T-helper 17 cell (primary cell): ENCODE measurements around the gene IGLL5. TPM values are rescaled to one million over a fixed set of nuclear protein-coding genes. Genes with fewer than 3 reads are reported as not detected.
A peak's percentile ranks its signal among the peaks of the same experiment; 100 is the strongest.
"Not testable (repeated sequence)": the region's sequence is repeated elsewhere in the genome, so short reads cannot be mapped to it uniquely, and the experiment has no call there.

ENCODE experiments used
- ATAC-seq: fragments of 150-1000 bp; cut with Tn5 transposase; 2 replicates; pipeline ENCODE4 v1.10.0; 2021; ENCODE audit warnings: mild to moderate bottlenecking, moderate library complexity
- DNase-seq, 3 donors: peaks; one replicate each; pipeline versions ENCODE4 v3.0.0 to v3.0.0-alpha.2; 2020 to 2021
- H3K9me3 ChIP-seq: one replicate; pipeline ENCODE4 v1.7.0; 2013; ENCODE audit warnings: low read length, mild to moderate bottlenecking; ENCODE audit not compliant: control insufficient read depth, poor library complexity, severe bottlenecking
- H3K27ac Mint-ChIP-seq: one replicate; pipeline ENCODE4 v1.8.0; 2022; ENCODE audit warnings: mild to moderate bottlenecking, moderate library complexity, mixed read lengths
- H3K27me3 Mint-ChIP-seq: one replicate; pipeline ENCODE4 v1.8.0; 2022; ENCODE audit warnings: mixed read lengths
- H3K36me3 Mint-ChIP-seq: one replicate; pipeline ENCODE4 v1.8.0; 2022; ENCODE audit warnings: low read depth, mixed read lengths
- H3K4me1 Mint-ChIP-seq: one replicate; pipeline ENCODE4 v1.8.0; 2022; ENCODE audit warnings: mild to moderate bottlenecking, mixed read lengths
- H3K4me3 Mint-ChIP-seq: one replicate; pipeline ENCODE4 v1.8.0; 2022; ENCODE audit warnings: mild to moderate bottlenecking, moderate library complexity, mixed read lengths
- total RNA-seq, 4 donors: library from RNA in 2 of 4; stranded (reverse) in 2 of 4; gene quantifications; one replicate each; pipeline ENCODE4 v1.2.3 and lab custom pipeline; 2022 to 2026

Gene IGLL5
- total RNA-seq, 2 donors from 2014 or later: 1.9 TPM; not detected in 1

DNA sequence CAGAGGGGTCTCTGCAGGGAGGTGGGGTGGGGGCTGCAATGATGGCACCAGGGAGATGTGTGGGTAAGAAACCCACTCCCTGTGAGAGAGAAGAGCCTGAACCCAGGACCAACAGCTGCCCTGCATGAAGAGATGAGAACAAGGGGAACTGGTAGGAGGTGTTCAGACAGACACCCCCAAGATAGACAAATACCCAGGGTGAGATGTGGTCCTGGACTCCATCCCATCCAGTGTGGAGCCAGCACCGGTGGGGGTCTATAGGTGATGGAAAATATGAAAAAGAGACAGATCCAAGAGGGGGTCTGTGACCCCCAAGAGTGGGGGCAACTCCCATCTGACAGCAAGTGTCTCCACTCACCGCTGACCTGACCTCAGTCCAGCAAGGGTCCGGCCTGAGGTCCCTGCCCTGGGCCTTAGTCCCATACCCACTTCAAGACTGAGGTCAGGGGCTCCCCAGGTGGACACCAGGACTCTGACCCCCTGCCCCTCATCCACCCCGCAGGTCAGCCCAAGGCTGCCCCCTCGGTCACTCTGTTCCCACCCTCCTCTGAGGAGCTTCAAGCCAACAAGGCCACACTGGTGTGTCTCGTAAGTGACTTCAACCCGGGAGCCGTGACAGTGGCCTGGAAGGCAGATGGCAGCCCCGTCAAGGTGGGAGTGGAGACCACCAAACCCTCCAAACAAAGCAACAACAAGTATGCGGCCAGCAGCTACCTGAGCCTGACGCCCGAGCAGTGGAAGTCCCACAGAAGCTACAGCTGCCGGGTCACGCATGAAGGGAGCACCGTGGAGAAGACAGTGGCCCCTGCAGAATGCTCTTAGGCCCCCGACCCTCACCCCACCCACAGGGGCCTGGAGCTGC lies 34.7 kb downstream of the IGLL5 start:
- H3K27me3 Mint-ChIP-seq, H3K27ac Mint-ChIP-seq, ATAC-seq, H3K36me3 Mint-ChIP-seq, DNase-seq, H3K9me3 ChIP-seq: not testable (repeated sequence)
- peak overlapping the region; percentile 45 for H3K4me3 Mint-ChIP-seq
- peaks cover 18% of the 10 kb centered on the region for H3K4me1 Mint-ChIP-seq

DNA sequence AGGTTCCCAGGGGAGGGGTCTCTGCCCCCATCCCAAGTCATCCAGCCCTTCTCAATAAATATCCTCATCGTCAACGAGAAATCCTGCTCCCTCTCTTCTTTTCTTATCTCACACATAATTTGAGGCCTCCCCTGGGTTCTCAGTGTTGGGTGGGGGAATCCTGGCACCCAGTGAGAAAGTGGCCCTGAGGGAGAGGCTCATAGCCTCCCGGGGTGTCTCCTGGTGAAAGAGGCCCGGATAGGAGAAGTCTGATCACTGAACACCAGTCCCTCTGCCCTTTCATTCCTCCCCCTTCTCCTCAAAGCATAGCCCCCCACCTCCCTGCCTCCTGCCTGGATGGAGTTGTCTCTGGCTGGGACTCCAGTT lies 35.3 kb downstream of the IGLL5 start:
- no peak overlapping the region for H3K27ac Mint-ChIP-seq
- H3K4me1 Mint-ChIP-seq: peaks cover 18% of the 10 kb centered on the region
- peaks cover 4% of the 10 kb centered on the region for H3K27me3 Mint-ChIP-seq
- no peak for DNase-seq
- ATAC-seq: no peak
- H3K36me3 Mint-ChIP-seq: no peaks in the 10 kb centered on the region
- no peaks in the 10 kb centered on the region for H3K9me3 ChIP-seq
- H3K4me3 Mint-ChIP-seq: no peak overlapping the region

DNA sequence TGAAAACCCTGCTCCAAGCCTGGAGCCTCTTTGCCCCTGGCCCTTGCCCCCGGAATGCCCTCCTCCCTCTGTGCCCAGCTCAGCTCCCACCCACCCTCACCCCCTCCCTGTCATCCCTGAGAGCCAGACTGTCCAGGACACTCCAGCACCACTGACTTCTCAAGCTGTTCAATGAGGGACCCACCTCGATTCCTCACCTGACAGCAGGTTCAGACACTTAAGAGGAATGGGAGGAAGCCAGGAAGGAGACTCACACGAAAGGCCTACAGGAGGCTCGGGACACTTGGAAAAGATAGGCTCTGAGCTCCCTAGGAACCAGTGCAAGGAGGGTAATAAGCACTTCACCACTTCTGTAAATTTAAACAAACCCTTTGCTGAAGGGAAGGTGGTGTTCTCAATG lies 35.8 kb downstream of the IGLL5 start:
- Mint-ChIP-seq H3K4me1 (peaks cover 20% of the 10 kb centered on the region), H3K27me3 (peaks cover 4% of the 10 kb centered on the region), H3K36me3 (no peaks in the 10 kb centered on the region), H3K27ac (no peak overlapping the region), H3K4me3 (no peak overlapping the region)
- ATAC-seq (no peak), DNase-seq (no peak)
- no peaks in the 10 kb centered on the region for H3K9me3 ChIP-seq

GRCh38 chr22:22923930-22924329 lies 36.3 kb downstream of the IGLL5 start:
- peaks cover 4% of the 10 kb centered on the region for H3K27me3 Mint-ChIP-seq
- H3K4me1 Mint-ChIP-seq: peaks cover 25% of the 10 kb centered on the region
- no peaks in the 10 kb centered on the region for H3K36me3 Mint-ChIP-seq
- H3K9me3 ChIP-seq: no peaks in the 10 kb centered on the region
- DNase-seq (no peak), ATAC-seq (no peak)
- H3K4me3 Mint-ChIP-seq: no peak overlapping the region
- peak overlapping the region; percentile 34 for H3K27ac Mint-ChIP-seq

- no peaks in the 10 kb centered on the region for H3K36me3 Mint-ChIP-seq
- no peak overlapping the region for H3K4me3 Mint-ChIP-seq
- no peaks in the 10 kb centered on the region for H3K9me3 ChIP-seq
- H3K27me3 Mint-ChIP-seq: peaks cover 4% of the 10 kb centered on the region
- peaks cover 28% of the 10 kb centered on the region for H3K4me1 Mint-ChIP-seq
- peak overlapping the region; percentile 34 for H3K27ac Mint-ChIP-seq
- no peak for ATAC-seq
- no peak for DNase-seq
Observed at GRCh38 chr22:22924369-22925145, 36.9 kb downstream of the IGLL5 start.

DNA sequence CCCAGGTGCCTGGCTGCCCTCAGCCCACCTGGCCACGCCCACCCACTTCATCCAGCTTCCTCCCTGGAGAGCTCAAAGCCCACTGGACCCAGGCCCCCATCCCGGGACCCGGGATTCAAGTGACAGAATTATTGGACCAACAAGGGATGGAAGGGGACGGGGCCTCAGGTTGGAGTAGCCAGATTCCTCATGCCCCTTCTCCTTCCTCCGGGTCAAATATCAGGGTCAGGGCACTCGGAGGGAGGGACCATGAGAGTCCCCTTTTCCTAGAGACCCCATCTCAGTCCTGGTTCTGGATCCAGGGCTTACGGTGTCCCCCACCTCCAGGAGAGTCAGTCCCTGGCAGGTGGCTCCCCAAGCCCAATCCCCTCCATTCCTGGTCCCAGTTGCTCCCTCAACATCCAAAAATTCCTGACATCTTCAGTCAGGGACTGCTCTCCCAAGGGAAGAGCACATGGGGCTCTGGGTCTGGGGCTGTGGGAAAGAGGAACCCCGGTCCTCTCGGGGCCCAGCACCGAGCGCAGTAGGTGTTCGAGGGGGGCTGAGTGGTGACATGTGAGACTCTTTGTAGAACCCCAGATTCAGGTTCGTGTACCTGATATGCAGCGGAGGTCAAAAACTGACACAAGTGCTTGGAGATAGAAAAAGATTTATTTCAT lies 37.7 kb downstream of the IGLL5 start:
- Mint-ChIP-seq H3K4me3 (peak overlapping the region; percentile 25), H3K36me3 (no peaks in the 10 kb centered on the region), H3K27ac (peak overlapping the region; percentile 34), H3K4me1 (peaks cover 28% of the 10 kb centered on the region), H3K27me3 (peaks cover 4% of the 10 kb centered on the region)
- no peaks in the 10 kb centered on the region for H3K9me3 ChIP-seq
- ATAC-seq (no peak), DNase-seq (no peak)

DNA sequence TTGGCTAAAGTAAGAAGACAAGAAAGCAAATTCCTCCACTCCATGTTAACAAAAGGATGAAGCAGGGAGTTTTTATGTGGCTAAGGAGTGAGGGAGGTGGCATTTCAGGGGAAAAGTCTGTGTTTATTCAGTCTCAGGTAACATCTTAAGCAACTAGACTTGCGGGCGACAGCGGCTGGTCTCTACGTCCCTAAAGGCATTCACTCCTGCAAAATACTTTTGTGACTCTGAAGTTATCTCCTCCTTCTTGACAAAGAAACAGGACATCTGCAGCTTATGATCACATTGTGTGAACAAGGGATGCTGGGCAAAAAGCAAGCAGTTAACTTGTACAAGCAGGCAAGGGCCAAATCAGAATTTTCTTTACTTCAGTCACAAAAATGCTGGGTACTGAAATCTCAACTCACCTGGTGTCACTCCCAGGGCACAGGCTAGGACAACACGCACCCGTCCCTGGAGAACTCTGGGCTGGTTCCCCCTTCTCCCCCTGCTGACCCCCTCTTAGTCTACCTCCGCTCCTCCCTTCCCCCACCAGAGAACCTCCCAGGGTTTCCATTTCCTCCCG lies 38.3 kb downstream of the IGLL5 start:
- ATAC-seq: no peak
- peaks cover 28% of the 10 kb centered on the region for H3K4me1 Mint-ChIP-seq

DNA sequence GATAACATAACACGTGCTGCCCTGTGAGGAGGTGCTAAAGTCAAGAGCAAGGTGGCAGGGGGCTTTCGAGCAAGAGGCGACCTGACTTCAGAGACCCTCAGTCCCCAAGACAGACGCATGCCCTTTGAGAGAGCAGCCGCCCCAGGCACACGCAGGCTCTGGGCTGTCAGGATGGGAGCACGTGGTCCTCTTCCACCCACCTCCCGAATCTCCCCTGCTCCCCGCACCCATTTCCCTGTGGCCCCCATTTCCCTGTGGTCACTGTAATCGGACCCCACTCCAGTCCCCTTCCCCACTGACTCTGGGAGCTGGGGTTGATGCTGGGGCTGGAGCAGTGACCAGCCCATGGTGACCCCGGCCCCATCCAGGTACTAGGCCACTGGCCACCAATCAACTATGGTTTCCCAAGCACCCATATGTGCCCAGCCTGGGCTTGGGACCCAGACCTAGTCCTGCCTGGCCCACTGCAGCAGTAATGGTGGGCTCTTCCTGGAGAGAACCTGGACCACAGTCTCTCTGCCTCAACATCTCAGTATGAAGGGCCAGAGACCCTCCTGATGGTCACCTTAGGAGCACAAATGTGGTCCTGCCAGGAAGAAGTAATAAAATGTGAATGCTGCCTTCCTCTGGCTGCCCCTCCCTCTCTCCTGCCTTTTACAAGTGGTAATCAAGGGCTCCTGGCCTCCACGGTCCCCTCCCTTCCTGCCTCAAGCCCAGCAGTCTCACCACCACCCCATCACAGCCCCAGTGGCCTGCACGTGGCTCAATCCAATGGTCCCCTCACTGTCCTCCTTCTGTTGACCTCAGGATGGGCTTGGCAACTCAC lies 39.0 kb downstream of the IGLL5 start:
- H3K27ac Mint-ChIP-seq: peak overlapping the region; percentile 49
- no peak for DNase-seq
- H3K4me3 Mint-ChIP-seq: no peak overlapping the region
- H3K4me1 Mint-ChIP-seq: peaks cover 28% of the 10 kb centered on the region
- no peaks in the 10 kb centered on the region for H3K9me3 ChIP-seq
- H3K36me3 Mint-ChIP-seq: no peaks in the 10 kb centered on the region
- peaks cover 8% of the 10 kb centered on the region for H3K27me3 Mint-ChIP-seq
- ATAC-seq: no peak

More for the DNA sequence above, 38.3 kb downstream of the IGLL5 start:
- no peaks in the 10 kb centered on the region for H3K36me3 Mint-ChIP-seq
- no peak overlapping the region for H3K4me3 Mint-ChIP-seq
- H3K27me3 Mint-ChIP-seq: peaks cover 4% of the 10 kb centered on the region
- DNase-seq: no peak
- H3K9me3 ChIP-seq: no peaks in the 10 kb centered on the region
- no peak overlapping the region for H3K27ac Mint-ChIP-seq

DNA sequence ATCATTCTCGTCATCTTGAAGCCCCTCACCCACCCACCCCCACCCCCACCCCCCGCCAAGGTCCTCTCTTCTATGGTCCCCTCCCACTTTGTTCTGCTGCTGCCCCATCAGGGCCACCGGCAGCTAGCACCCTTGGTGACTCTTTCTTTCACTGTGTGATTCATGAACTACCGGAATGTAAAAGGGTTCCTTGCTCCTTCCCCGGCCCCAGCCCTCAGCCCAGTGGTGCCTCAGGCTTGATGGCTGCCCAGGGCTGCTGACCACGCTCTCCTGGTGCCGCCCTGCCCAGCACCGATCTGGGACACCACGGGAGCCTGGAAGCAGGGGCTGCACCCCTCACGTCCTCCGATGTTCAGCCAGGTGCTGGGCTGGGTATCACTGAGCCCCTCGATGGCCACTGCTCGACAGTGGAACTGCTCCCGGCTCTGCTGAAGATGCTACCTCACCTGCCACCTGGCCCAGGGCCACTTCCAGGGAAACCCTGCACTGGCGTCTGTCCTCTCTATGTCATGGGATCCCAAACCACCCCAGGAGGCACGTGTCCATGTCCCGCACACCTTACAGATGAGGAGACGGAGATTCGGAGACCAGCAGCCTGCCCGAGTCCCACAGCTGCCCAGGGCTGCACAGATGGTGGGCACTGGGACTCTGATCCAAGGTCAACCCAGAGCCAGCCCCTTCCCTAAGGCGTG lies 39.7 kb downstream of the IGLL5 start:
- peaks cover 28% of the 10 kb centered on the region for H3K4me1 Mint-ChIP-seq
- no peaks in the 10 kb centered on the region for H3K36me3 Mint-ChIP-seq
- H3K4me3 Mint-ChIP-seq: no peak overlapping the region
- ATAC-seq (no peak), DNase-seq (no peak)
- H3K27ac Mint-ChIP-seq: peak overlapping the region; percentile 49
- no peaks in the 10 kb centered on the region for H3K9me3 ChIP-seq
- peaks cover 8% of the 10 kb centered on the region for H3K27me3 Mint-ChIP-seq

DNA sequence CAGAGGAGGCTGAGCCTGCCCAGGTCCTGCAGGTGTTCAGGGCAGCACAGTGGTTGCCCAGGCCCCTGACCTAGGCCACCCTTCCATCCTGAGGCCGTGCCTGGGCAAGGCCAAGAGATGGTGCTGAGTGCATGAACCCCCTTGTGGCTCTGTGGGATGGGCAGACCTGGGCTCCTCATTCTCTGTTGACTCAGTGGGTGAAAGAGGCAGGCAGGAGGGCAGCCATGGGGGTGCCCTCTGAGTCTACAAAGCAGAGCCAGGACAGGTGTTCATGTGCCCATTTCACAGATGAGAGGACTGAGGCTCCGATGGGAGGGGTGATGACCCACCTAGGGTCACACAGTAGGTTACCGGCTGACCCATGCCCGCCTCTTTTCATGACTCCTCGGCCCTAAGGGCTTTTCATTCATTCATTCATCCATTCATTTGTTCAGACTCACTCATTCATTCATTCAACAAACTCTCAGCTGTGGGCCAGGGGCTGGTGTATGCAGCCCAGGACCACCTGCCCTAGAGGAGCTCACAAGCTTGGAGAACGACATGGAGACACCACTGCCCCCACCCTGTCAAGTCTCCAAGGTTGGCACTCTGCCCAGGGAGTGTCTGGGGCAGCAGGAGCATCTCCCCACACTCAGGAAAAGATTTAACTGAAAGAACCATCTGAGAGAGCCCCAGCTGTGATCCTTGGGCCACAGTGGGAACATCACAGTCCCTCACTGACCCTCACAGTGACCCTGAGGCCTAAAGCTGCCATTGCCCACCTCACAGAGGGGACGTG lies 40.5 kb downstream of the IGLL5 start:
- H3K9me3 ChIP-seq: no peaks in the 10 kb centered on the region
- H3K27me3 Mint-ChIP-seq: peaks cover 8% of the 10 kb centered on the region
- H3K4me3 Mint-ChIP-seq: peak overlapping the region; percentile 63
- DNase-seq: no peak
- H3K27ac Mint-ChIP-seq: peak overlapping the region; percentile 81
- H3K4me1 Mint-ChIP-seq: peaks cover 28% of the 10 kb centered on the region
- no peaks in the 10 kb centered on the region for H3K36me3 Mint-ChIP-seq
- no peak for ATAC-seq

DNA sequence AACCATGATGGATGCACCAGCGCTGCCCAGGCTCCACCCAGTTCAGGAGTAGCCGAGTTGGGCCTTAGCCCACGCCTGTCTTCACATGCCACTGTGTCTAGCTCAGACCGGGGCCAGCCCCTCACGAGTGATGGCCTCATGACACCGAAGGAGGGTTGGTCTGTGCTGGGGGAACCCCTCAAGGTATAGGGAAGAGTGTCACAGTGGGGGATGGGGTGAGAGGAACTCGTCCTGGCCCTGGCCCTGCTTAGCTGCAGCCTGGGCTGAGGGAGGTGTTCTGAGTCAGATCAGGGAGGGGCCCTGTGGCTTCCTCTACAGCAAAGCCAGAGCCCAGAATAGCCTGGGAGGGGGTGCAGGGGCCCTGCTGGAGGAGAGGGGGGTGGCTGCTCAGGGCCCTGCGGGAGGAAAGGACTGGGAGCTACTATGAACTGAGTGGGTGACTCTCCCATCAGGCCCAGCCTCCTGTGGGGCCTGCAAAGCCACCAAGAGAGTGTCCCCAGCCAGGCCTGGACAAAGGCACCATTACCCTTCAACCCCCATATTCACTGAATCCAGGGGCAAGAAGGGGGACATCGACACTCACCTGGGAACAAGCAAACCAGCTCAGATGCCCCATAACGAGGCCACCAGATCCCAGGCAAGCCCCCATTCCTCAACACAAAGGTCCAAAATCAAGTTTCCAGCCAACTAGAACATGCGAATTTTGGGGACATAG lies 41.2 kb downstream of the IGLL5 start:
- H3K36me3 Mint-ChIP-seq: no peaks in the 10 kb centered on the region
- no peaks in the 10 kb centered on the region for H3K9me3 ChIP-seq
- peak overlapping the region; percentile 63 for H3K4me3 Mint-ChIP-seq
- H3K27me3 Mint-ChIP-seq: peaks cover 8% of the 10 kb centered on the region
- DNase-seq: peak in 1 of 3 donors; percentile 24
- peaks cover 31% of the 10 kb centered on the region for H3K4me1 Mint-ChIP-seq
- peak overlapping the region; percentile 81 for H3K27ac Mint-ChIP-seq
- peak; percentile 95 for ATAC-seq
